K562 (cell line): ENCODE measurements around the gene CDC42EP1. TPM values are rescaled to one million over a fixed set of nuclear protein-coding genes. Genes with fewer than 3 reads are reported as not detected.

Source experiments
- ATAC-seq: fragments of 200-7000 bp; cut with Tn5 transposase; 3 replicates; pipeline ENCODE4 v1.9.1; 2020; ENCODE audit warnings: moderate library complexity
- BruUV-seq: library from RNA; stranded (reverse); fragments of 400-500 nt; replicated peaks from 2 replicates; lab custom pipeline; 2021; lab: Mats Ljungman, UMichigan
- CTCF ChIA-PET: fragments of 300-600 bp; formaldehyde crosslinking; extraction: SDS; loops from one replicate; lab custom pipeline; 2021; ENCODE audit warnings: low intra/inter-chr PET ratio; lab: Yijun Ruan, JAX
- POLR2A ChIA-PET: fragments of 300-600, 350-650 bp; sonication (Branson Sonifier 250); formaldehyde crosslinking; extraction: SDS; loops from one replicate; lab custom pipeline; 2021; ENCODE audit warnings: antibody characterized with exemption, inconsistent platforms; lab: Yijun Ruan, JAX
- DNase-seq, 4 experiments: peaks; one replicate each; pipeline versions ENCODE4 v3.0.0 to v3.0.0-alpha.2; 2011 to 2018; ENCODE audit warnings: low spot score in 3 of 4, mixed read lengths in 3 of 4; ENCODE audit errors: extremely low read depth in 1 of 4
- FAIRE-seq: peaks from 2 replicates; lab custom pipeline; 2011; peaks lifted over from hg19 to GRCh38; lab: Jason Lieb, UNC
- H2AFZ ChIP-seq: 2 replicates; pipeline ENCODE4 v1.6.0; 2011; ENCODE audit warnings: low read depth, low read length, control low read depth, inconsistent platforms
- H3K27ac ChIP-seq: fragments of 200-600 bp; 3 replicates; pipeline ENCODE4 v1.8.0; 2011; ENCODE audit warnings: low read depth, mild to moderate bottlenecking, control low read depth, inconsistent platforms, low read length, moderate library complexity, mixed read lengths; ENCODE audit errors: extremely low read depth
- H3K27me3 ChIP-seq, 2 experiments: fragments of 300-600 bp in 1 of 2; 2 replicates in 1 of 2; 3 replicates in 1 of 2; pipeline versions ENCODE4 v1.6.0 to v1.8.0; 2011; ENCODE audit warnings: inconsistent platforms in 2 of 2, low read length in 2 of 2, mild to moderate bottlenecking in 1 of 2, mixed read lengths in 1 of 2, moderate library complexity in 1 of 2; ENCODE audit not compliant: control insufficient read depth in 2 of 2, insufficient read depth in 2 of 2
- H3K36me3 ChIP-seq: fragments of 300-600 bp; 3 replicates; pipeline ENCODE4 v1.8.0; 2011; ENCODE audit warnings: mild to moderate bottlenecking, low read length, inconsistent platforms; ENCODE audit not compliant: control insufficient read depth, insufficient read depth
- H3K4me1 ChIP-seq, 2 experiments: fragments of 200-600 bp in 1 of 2; replicated peaks in 1 of 2; 2 replicates in 1 of 2; 3 replicates in 1 of 2; pipeline versions ENCODE4 v1.5.1 to v1.8.0; 2011; ENCODE audit warnings: inconsistent platforms in 2 of 2, low read length in 2 of 2, mild to moderate bottlenecking in 1 of 2, mixed read lengths in 1 of 2, moderate library complexity in 1 of 2; ENCODE audit not compliant: control insufficient read depth in 2 of 2, insufficient read depth in 2 of 2
- H3K4me2 ChIP-seq: 2 replicates; pipeline ENCODE4 v1.6.1; 2011; ENCODE audit warnings: low read length, control low read depth, inconsistent platforms, mixed read lengths; ENCODE audit not compliant: insufficient read depth
- H3K4me3 ChIP-seq: fragments of 200-600 bp; sonication (generic), shearing (Covaris generic); 2 replicates; pipeline ENCODE4 v1.5.1; 2016; ENCODE audit warnings: control low read depth, inconsistent platforms
- H3K79me2 ChIP-seq: fragments of 200-600 bp; 3 replicates; pipeline ENCODE4 v1.8.0; 2011; ENCODE audit warnings: low read length, inconsistent platforms; ENCODE audit not compliant: control insufficient read depth, insufficient read depth
- H3K9ac ChIP-seq, 2 experiments: 2 replicates each; pipeline versions ENCODE4 v1.6.0 to v1.6.1; 2011; ENCODE audit warnings: low read depth in 2 of 2, low read length in 2 of 2, control low read depth in 1 of 2, inconsistent platforms in 1 of 2, mild to moderate bottlenecking in 1 of 2, mixed read lengths in 1 of 2; ENCODE audit not compliant: insufficient read depth in 1 of 2
- H3K9me1 ChIP-seq: one replicate; pipeline ENCODE4 v1.6.0; 2011; ENCODE audit warnings: inconsistent platforms, mild to moderate bottlenecking, low read length, moderate library complexity; ENCODE audit not compliant: control insufficient read depth, insufficient read depth
- H3K9me3 ChIP-seq: replicated peaks from 2 replicates; pipeline ENCODE4 v1.5.1; 2011; ENCODE audit warnings: low read depth, low read length, inconsistent platforms; ENCODE audit not compliant: control insufficient read depth, insufficient read depth
- H4K20me1 ChIP-seq: replicated peaks from 2 replicates; pipeline ENCODE4 v1.6.1; 2011; ENCODE audit warnings: low read length, inconsistent platforms, mixed read lengths; ENCODE audit not compliant: control insufficient read depth, insufficient read depth
- LCOR ChIP-seq: sonication (generic); formaldehyde crosslinking; IDR thresholded peaks from 2 replicates; pipeline ENCODE4 v1.8.0; 2022; ENCODE audit warnings: mild to moderate bottlenecking, missing genetic modification reagents
- WGBS: fragments of 100-300 bp; shearing (Covaris generic); methylation state at CpG from one replicate; pipeline ENCODE4 v1.1.6; 2016; ENCODE audit warnings: low coverage, mixed read lengths; ENCODE audit not compliant: insufficient coverage; ENCODE audit errors: missing lambda C conversion rate; 5-methylcytosine and 5-hydroxymethylcytosine counted together
- in situ Hi-C: fragments of 300-500 bp; cut with MboI; formaldehyde crosslinking; loops from 4 replicates; pipeline ENCODE4 v1.15.0; 2018; ENCODE audit warnings: inconsistent platforms, mixed read lengths
- intact Hi-C: fragments of 100-400 bp; cut with micrococcal nuclease; formaldehyde crosslinking; loops from 2 replicates; pipeline ENCODE4 v1.14.2; 2022
- polyA plus RNA-seq, 8 experiments: library from polyadenylated mRNA; depleted of rRNA in 4 of 8; stranded (reverse) in 5 of 8; unstranded in 3 of 8; fragments of >200 nt; fragmentation: Nextera tagmentation in 2 of 8; fragmentation: Illumina TruSeq in 1 of 8; extraction: Ambion mirVana in 2 of 8; extraction: Trizol in 1 of 8; gene quantifications; 2 replicates each; pipeline versions ENCODE4 v1.2.1 to v1.2.3, GENCODE V29; 2011 to 2014; ENCODE audit warnings: inconsistent platforms in 1 of 8, missing spikeins in 1 of 8
- total RNA-seq, 7 experiments: library from RNA; depleted of rRNA in 6 of 7; stranded (reverse); fragments of >200 nt in 6 of 7; fragmentation: Illumina TruSeq in 2 of 7; extraction: Trizol in 2 of 7; gene quantifications; 2 replicates each; pipeline versions ENCODE4 v1.2.1 to v1.2.3, GENCODE V29; 2011 to 2021; ENCODE audit warnings: low replicate concordance in 1 of 7
- TF ChIP-seq, protein P1 (sequence below), 2 experiments: fragments of 450-650 bp in 1 of 2; sonication (generic) in 1 of 2; formaldehyde crosslinking in 1 of 2; IDR thresholded peaks; 2 replicates each; pipeline versions ENCODE4 v1.7.1 to v1.9.0; 2016 to 2022; ENCODE audit warnings: inconsistent platforms in 1 of 2, mild to moderate bottlenecking in 1 of 2, missing genetic modification reagents in 1 of 2

The CDC42EP1 gene
- total and polyA plus RNA-seq, 9 of the 15 experiments (the other 6 are each of a cell fraction or from before 2014, with no cell fraction given) = 0.67 to 70.2 (median 7.3) TPM

DNA sequence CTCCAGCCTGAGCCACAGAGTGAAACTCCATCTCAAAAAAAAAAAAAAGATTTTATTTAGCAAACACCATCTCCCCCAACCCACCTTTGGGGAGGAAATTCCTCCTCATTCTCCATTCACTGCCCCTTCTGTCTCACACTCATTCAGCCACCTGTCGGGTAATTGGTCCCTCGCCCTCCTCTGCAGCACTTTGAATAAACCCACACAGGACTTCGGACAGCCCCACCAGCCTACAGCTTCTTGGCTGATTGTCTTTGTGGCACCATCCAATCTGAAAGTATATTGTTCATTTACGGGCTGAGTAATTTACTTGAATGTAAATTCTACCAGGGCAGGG, 40.9 kb downstream of the CDC42EP1 start:
- no peak for FAIRE-seq
- Histone ChIP-seq H3K4me3 (no peak overlapping the region), H3K9ac (peak overlapping the region in 1 of 2 experiments; percentile 31; a peak in 3 of 4 replicates), H3K36me3 (no peaks in the 10 kb centered on the region), H3K27ac (peak overlapping the region; percentile 50; the same call in 2 of the 3 replicates), H3K27me3 (no peaks in the 10 kb centered on the region), H4K20me1 (no peaks in the 10 kb centered on the region), H3K79me2 (no peaks in the 10 kb centered on the region), H3K4me2 (peak overlapping the region; percentile 72), H2AFZ (peak overlapping the region; percentile 93), H3K4me1 (peaks cover 10 to 20% of the 10 kb centered on the region in 2 experiments; a peak in 4 of 5 replicates), H3K9me1 (no peaks in the 10 kb centered on the region), H3K9me3 (no peaks in the 10 kb centered on the region)
- intact Hi-C loops (no loop called here), in situ Hi-C loops (loop anchor here (5.0 kb wide), 1 partner anchor 69 kb away; no protein-coding TSS in a partner anchor)
- CTCF ChIA-PET = no interaction called here
- no peak for DNase-seq
- no peak for TF ChIP-seq LCOR (CRISPR knock-in tag)
- TF ChIP-seq, protein P1, sequence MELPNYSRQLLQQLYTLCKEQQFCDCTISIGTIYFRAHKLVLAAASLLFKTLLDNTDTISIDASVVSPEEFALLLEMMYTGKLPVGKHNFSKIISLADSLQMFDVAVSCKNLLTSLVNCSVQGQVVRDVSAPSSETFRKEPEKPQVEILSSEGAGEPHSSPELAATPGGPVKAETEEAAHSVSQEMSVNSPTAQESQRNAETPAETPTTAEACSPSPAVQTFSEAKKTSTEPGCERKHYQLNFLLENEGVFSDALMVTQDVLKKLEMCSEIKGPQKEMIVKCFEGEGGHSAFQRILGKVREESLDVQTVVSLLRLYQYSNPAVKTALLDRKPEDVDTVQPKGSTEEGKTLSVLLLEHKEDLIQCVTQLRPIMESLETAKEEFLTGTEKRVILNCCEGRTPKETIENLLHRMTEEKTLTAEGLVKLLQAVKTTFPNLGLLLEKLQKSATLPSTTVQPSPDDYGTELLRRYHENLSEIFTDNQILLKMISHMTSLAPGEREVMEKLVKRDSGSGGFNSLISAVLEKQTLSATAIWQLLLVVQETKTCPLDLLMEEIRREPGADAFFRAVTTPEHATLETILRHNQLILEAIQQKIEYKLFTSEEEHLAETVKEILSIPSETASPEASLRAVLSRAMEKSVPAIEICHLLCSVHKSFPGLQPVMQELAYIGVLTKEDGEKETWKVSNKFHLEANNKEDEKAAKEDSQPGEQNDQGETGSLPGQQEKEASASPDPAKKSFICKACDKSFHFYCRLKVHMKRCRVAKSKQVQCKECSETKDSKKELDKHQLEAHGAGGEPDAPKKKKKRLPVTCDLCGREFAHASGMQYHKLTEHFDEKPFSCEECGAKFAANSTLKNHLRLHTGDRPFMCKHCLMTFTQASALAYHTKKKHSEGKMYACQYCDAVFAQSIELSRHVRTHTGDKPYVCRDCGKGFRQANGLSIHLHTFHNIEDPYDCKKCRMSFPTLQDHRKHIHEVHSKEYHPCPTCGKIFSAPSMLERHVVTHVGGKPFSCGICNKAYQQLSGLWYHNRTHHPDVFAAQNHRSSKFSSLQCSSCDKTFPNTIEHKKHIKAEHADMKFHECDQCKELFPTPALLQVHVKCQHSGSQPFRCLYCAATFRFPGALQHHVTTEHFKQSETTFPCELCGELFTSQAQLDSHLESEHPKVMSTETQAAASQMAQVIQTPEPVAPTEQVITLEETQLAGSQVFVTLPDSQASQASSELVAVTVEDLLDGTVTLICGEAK (IDR thresholded peaks at IDR 0.05) = 0 out of 2 replicates have a peak, but pooled peaks have one; percentile 14
- TF ChIP-seq, protein P1 (CRISPR knock-in tag; IDR thresholded peaks at IDR 0.05) = no peak
- no TSS peak for BruUV-seq
- POLR2A ChIA-PET = interaction anchor here (0.8 to 1.3 kb wide), 2 partner anchors 33 to 275 kb away, joined by 3 to 4 read pairs; no protein-coding TSS in a partner anchor
- WGBS = 12% methylated on average over 4 of the region's 4 CpGs
- ATAC-seq = no peak; the same call in 2 of the 3 replicates
